NCI-H2171 (cell line): Measurements from ENCODE around the gene ISM1.

Source experiments
- DNase-seq: peaks from one replicate; lab custom pipeline; 2025; lab: John Stamatoyannopoulos, UW

Gene ISM1

GRCh38 chr20:13220904-13221297 lies at the start of gene ISM1:
Gene ISM1, plus strand, starts transcription at chr20:13221274. Its CDS starts 503 bp downstream, at chr20:13221777.
- DNase-seq, result peak; percentile 3

DNA sequence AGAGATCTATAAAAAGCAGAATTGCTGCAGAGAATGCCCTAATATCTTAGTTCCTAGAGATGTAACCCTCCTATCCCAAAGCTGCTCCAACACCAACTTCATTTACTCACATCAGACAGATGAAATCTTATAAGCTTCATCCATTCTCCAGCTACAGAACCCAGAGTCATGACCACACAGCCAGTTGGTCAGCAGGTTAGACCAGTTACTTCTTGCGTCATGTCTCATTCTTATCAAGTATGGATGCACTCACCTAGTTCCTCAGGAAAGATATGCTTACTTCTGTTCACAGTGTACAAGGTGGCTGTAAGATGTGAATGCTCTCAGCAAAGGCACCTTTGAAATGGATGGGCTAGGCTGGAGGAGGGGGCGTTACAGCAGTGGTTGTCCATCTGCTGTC lies 47.9 kb upstream of the ISM1 start:
- no peak for DNase-seq

DNA sequence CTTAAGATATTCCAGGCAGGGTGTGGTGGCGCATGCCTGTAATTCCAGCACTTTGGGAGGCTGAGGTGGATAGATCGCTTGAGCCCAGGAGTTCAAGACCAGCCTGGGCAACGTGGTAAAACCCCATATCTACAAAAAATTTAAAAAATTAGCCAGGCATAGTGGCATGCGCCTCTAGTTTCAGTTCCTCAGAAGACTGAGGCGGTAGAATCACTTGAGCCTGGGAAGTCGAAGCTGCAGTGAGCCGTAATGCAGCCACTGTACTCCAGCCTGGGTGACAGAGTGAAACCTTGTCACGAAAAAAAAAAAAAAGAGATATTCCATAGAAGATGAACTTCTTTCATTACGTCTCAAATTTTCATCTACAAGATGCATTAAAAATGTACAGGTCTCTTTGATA lies 46.7 kb upstream of the ISM1 start:
- DNase-seq, result no peak

GRCh38 chr20:13180986-13181889 lies 39.8 kb upstream of the ISM1 start:
- DNase-seq, result no peak

DNA sequence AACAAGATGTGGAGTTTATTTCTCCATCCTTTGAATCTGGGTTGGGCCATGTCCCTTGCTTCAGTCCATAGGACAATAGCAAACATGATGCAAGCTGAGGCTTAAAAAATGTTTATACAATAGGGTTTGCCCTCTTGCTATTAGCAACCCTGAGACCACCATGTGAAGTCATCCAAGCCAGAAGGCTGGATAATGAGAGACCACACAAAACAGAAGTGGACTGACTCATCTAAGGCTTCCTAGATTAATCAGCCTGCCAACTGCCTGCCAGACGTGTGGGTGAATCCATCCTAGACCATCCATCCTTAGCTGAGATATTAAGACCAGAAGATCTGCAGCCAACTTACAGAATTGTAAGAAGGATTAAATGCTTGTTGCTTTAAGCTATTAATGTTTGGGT lies 38.1 kb upstream of the ISM1 start:
- DNase-seq, result no peak

- DNase-seq, result no peak
Measured at GRCh38 chr20:13186043-13186774, 34.9 kb upstream of the ISM1 start.

DNA sequence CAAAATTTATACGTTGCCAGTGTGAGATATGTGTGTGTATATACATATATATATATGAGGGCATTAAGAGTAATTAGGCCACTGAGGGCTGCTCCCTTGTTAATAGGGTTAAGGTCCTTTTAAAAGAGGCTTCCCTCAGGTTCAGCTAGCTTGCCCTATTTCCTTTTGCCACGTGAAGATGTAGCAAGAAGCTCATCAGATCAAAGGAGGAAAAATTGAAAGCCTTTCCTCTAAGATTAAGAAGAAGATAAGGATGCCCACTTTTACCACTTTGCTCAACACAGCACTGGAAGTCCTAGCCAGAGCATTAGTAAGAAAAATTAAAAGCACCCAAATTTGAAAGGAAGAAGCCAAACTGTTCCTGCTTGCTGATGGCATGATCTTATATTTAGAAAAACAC lies 33.2 kb upstream of the ISM1 start:
- DNase-seq, result no peak

GRCh38 chr20:13199279-13199678 lies 21.8 kb upstream of the ISM1 start:
- DNase-seq, result no peak

GRCh38 chr20:13200767-13201500 lies 20.1 kb upstream of the ISM1 start:
- no peak for DNase-seq

- no peak for DNase-seq
Measured at GRCh38 chr20:13202565-13202964, 18.5 kb upstream of the ISM1 start.

- no peak for DNase-seq
Measured at GRCh38 chr20:13205425-13205824, 15.6 kb upstream of the ISM1 start.

DNA sequence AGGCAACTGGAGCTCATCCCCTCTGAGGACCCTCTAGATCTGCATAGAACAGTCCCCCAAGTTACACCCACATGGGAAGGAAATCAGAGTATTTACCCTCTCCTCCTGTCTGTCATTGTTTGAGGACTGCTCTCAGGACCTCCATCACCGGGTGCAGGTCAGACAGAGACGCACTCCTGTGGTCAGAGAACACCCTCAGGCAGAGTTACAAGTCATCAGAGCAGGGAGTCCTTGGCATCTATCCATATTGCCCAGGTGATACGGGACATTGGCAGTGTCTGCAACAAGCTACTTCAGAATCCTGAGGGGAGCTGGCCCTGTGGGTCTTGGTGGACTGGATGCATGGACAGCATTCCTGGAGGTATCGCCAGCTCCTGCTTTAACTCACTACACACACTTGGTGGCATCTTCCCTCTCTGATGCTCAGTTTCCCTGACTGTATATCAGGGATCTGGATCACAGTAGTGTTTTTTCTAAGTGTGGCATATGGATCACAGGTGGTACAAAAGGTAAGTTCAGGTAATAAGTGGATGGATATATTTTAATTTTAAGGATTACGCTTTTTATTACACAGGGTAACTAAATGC lies 15.1 kb upstream of the ISM1 start:
- no peak for DNase-seq

GRCh38 chr20:13207016-13207415 lies 14.1 kb upstream of the ISM1 start:
- no peak for DNase-seq

- DNase-seq, result no peak
Measured at GRCh38 chr20:13211956-13212618, 9.0 kb upstream of the ISM1 start.

- DNase-seq, result no peak
Measured at GRCh38 chr20:13212750-13213149, 8.3 kb upstream of the ISM1 start.

GRCh38 chr20:13213335-13213734 lies 7.7 kb upstream of the ISM1 start:
- no peak for DNase-seq

DNA sequence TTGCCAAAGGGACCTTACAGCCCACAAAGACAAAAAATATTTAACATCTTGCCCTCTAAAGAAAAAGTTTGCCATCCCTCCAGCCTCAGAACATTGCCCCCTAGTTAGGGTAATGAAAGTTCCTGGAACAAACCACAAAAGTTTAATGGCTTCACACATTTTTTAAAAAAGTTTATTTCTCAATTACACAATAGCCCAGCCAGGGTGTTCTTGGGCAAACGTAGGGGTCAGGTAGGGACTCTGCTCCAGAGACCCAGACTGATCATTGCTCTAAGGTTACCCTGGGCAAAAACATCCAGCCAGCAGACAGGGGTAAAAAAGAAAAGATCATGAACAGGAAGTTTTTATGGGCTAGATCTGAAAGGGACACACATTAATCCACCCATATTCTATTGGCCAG lies 4.5 kb upstream of the ISM1 start:
- no peak for DNase-seq

DNA sequence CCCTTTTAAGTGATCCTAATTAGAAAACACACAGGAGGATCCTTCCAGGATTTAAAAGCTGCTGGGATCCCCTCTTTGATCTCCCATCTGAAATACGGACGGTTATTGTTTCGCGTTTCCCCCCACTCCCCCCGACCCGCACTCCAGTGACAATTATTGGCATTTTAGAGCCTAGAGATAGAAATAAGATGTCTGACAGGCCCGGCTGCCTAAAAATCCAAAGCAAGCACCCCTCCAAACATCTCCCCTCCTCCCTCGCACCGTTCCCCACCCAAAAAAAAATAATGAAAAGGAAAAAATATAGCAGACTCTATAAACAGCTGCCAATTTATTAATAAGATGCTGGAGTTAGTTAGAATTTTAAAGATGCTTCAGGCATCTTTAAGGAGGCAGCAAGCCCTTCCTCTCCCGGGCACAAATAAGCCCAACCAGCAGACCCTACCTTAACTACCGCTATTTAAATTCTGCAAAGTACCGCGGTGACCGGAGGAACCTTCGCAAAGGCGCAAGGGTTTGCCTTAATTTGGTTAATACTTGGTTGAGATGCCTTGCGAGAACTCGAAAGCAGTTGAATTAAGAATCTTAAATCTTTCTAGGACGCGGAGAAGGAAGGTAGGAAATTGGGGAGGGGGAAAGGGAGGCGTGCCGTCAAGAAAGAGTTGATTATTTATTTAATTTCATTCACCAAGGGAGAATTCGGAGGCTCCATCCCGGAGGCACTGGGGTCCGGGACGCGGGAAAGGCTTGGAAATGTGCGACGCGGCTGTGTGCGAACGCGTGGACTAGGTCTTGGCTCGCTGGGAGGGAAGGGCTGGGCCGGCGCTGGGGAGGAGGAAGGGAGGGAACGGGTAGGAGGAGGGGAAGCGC lies 1.5 kb upstream of the ISM1 start:
- no peak for DNase-seq

- no peak for DNase-seq
Measured at GRCh38 chr20:13220194-13220903, 725 bp upstream of the ISM1 start.

GRCh38 chr20:13221313-13221672 lies 219 bp downstream of the ISM1 start:
- DNase-seq, result no peak
